Brain microvascular endothelial cell (primary cell): Measurements from ENCODE around the gene CACNA2D4.

Experiments used
- DNase-seq: peaks from one replicate; pipeline ENCODE4 v3.0.0-alpha.2; 2020
- H3K27ac ChIP-seq: fragments of 250-450 bp; sonication (Bioruptor Pico); 2 replicates; pipeline ENCODE4 v1.5.1; 2020; ENCODE audit warnings: mild to moderate bottlenecking, moderate library complexity
- H3K27me3 ChIP-seq: fragments of 250-450 bp; sonication (Bioruptor Pico); replicated peaks from 2 replicates; pipeline ENCODE4 v1.5.1; 2020; ENCODE audit warnings: mild to moderate bottlenecking
- H3K36me3 ChIP-seq: fragments of 250-450 bp; sonication (Bioruptor Pico); replicated peaks from 2 replicates; pipeline ENCODE4 v1.5.1; 2020; ENCODE audit warnings: mild to moderate bottlenecking
- H3K4me3 ChIP-seq: 2 replicates; pipeline ENCODE4 v1.5.1; 2011; ENCODE audit warnings: low read depth, mild to moderate bottlenecking, control low read depth, low read length, moderate library complexity
- CTCF ChIP-seq: IDR thresholded peaks from 2 replicates; pipeline ENCODE4 v1.5.1; 2011; ENCODE audit warnings: low read depth, mild to moderate bottlenecking, moderate library complexity, low read length, control low read depth, inconsistent platforms; ENCODE audit errors: missing control alignments
- in situ Hi-C: cut with HindIII; loops from 2 replicates; pipeline ENCODE4 v1.10.0; 2017; ENCODE audit warnings: low sequenced_read_pairs, low pct_ligation_motif_present

Gene CACNA2D4

GRCh38 chr12:1922985-1923384, 4.5 kb upstream of the CACNA2D4 start:
- no peak overlapping the region for H3K27ac ChIP-seq
- no peak for DNase-seq
- no peaks in the 10 kb centered on the region for H3K36me3 ChIP-seq
- peaks cover 8% of the 10 kb centered on the region for H3K27me3 ChIP-seq
- H3K4me3 ChIP-seq: no peak overlapping the region
- TF ChIP-seq CTCF: no peak
- in situ Hi-C loops: no loop called here

- no peak for TF ChIP-seq CTCF
- Histone ChIP-seq H3K27me3 (peaks cover 6% of the 10 kb centered on the region), H3K4me3 (no peak overlapping the region), H3K36me3 (no peaks in the 10 kb centered on the region), H3K27ac (no peak overlapping the region)
- in situ Hi-C loops: no loop called here
- no peak for DNase-seq
Observed at GRCh38 chr12:1922075-1922709, 3.7 kb upstream of the CACNA2D4 start.

- Histone ChIP-seq H3K4me3 (no peak overlapping the region), H3K27ac (no peak overlapping the region), H3K27me3 (peaks cover 4% of the 10 kb centered on the region), H3K36me3 (no peaks in the 10 kb centered on the region)
- no peak for TF ChIP-seq CTCF
- no peak for DNase-seq
- in situ Hi-C loops: no loop called here
Observed at GRCh38 chr12:1920971-1921370, 2.5 kb upstream of the CACNA2D4 start.

GRCh38 chr12:1920436-1920835, 2.0 kb upstream of the CACNA2D4 start:
- no peak for DNase-seq
- Histone ChIP-seq H3K4me3 (no peak overlapping the region), H3K27me3 (peaks cover 4% of the 10 kb centered on the region), H3K27ac (no peak overlapping the region), H3K36me3 (no peaks in the 10 kb centered on the region)
- in situ Hi-C loops: no loop called here
- no peak for TF ChIP-seq CTCF

- in situ Hi-C loops: no loop called here
- DNase-seq: no peak
- no peak for TF ChIP-seq CTCF
- no peak overlapping the region for H3K4me3 ChIP-seq
- H3K27me3 ChIP-seq: peaks cover 4% of the 10 kb centered on the region
- no peaks in the 10 kb centered on the region for H3K36me3 ChIP-seq
- no peak overlapping the region for H3K27ac ChIP-seq
Observed at GRCh38 chr12:1919763-1920162, 1.3 kb upstream of the CACNA2D4 start.

- H3K36me3 ChIP-seq: no peaks in the 10 kb centered on the region
- no peak overlapping the region for H3K4me3 ChIP-seq
- peaks cover under 1% of the 10 kb centered on the region for H3K27me3 ChIP-seq
- in situ Hi-C loops: no loop called here
- no peak for TF ChIP-seq CTCF
- no peak overlapping the region for H3K27ac ChIP-seq
- no peak for DNase-seq
Observed at GRCh38 chr12:1919284-1919683, 832 bp upstream of the CACNA2D4 start.
